A549 (cell line): Measurements from ENCODE around the gene SEC24B.

Source experiments
- ATOH8 ChIP-seq: fragments of 250-450 bp; sonication (Bioruptor Pico); IDR thresholded peaks from 2 replicates; pipeline ENCODE4 v1.5.0; 2020; ENCODE audit warnings: low read depth, mild to moderate bottlenecking, moderate library complexity
- CEBPB ChIP-seq, 2 experiments: fragments of >200 bp in 1 of 2; sonication (Bioruptor Twin) in 1 of 2; formaldehyde crosslinking in 1 of 2; IDR thresholded peaks; 2 replicates each; pipeline ENCODE4 v1.6.1; 2012 to 2016
- CHD2 ChIP-seq: fragments of 150-350 bp; IDR thresholded peaks from 2 replicates; pipeline ENCODE4 v1.6.1; 2014; ENCODE audit warnings: low read length; ENCODE audit not compliant: partially characterized antibody
- CTCF ChIP-seq: fragments of >200 bp; sonication (Bioruptor Twin); formaldehyde crosslinking; IDR thresholded peaks from 3 replicates; pipeline ENCODE4 v1.5.1; 2016
- EP300 ChIP-seq, 2 experiments: fragments of >200 bp; sonication (Bioruptor Twin); formaldehyde crosslinking; IDR thresholded peaks; 2 replicates in 1 of 2; 3 replicates in 1 of 2; pipeline ENCODE4 v1.6.1; 2016 to 2017
- ESRRA ChIP-seq: fragments of 150-350 bp; IDR thresholded peaks from 2 replicates; pipeline ENCODE4 v1.6.1; 2014; ENCODE audit warnings: mild to moderate bottlenecking, low read length, borderline replicate concordance
- FOSL2 ChIP-seq, 2 experiments: fragments of 450-650 bp in 1 of 2; fragments of >200 bp in 1 of 2; sonication (Bioruptor Twin) in 1 of 2; formaldehyde crosslinking; IDR thresholded peaks; 2 replicates each; pipeline versions ENCODE4 v1.5.0 to v1.6.1; 2016 to 2020; ENCODE audit warnings: mild to moderate bottlenecking in 1 of 2, moderate library complexity in 1 of 2
- GATA3 ChIP-seq: IDR thresholded peaks from 2 replicates; pipeline ENCODE4 v1.6.1; 2012; ENCODE audit warnings: borderline replicate concordance
- MAX ChIP-seq: IDR thresholded peaks from 2 replicates; pipeline ENCODE4 v1.6.1; 2012
- MYC ChIP-seq: IDR thresholded peaks from 2 replicates; pipeline ENCODE4 v1.6.1; 2012; ENCODE audit warnings: mild to moderate bottlenecking, inconsistent platforms, low read length, improper control_type of control experiment, borderline replicate concordance
- NR3C1 ChIP-seq: fragments of >200 bp; sonication (Bioruptor Twin); formaldehyde crosslinking; IDR thresholded peaks from 3 replicates; pipeline ENCODE4 v1.6.1; 2017
- POLR2A ChIP-seq: IDR thresholded peaks from 2 replicates; pipeline ENCODE4 v1.6.1; 2012; ENCODE audit warnings: mild to moderate bottlenecking, low read length
- RAD21 ChIP-seq, 2 experiments: fragments of >200 bp in 1 of 2; sonication (Bioruptor Twin) in 1 of 2; formaldehyde crosslinking in 1 of 2; IDR thresholded peaks in 1 of 2; conservative IDR thresholded peaks in 1 of 2; 2 replicates in 1 of 2; 3 replicates in 1 of 2; pipeline ENCODE4 v1.6.1; 2012 to 2018; ENCODE audit warnings: inconsistent platforms in 1 of 2
- RFX5 ChIP-seq: fragments of 450-650 bp; IDR thresholded peaks from 2 replicates; pipeline ENCODE4 v1.7.1; 2014; ENCODE audit warnings: antibody characterized with exemption, mild to moderate bottlenecking, moderate library complexity

GRCh38 chr4:109408711-109409110, 24.9 kb upstream of the SEC24B start:
- no peak for TF ChIP-seq FOSL2 (IDR thresholded peaks at IDR 0.05)
- no peak for TF ChIP-seq FOSL2 (CRISPR knock-in tag; IDR thresholded peaks at IDR 0.05)
- TF ChIP-seq CTCF: no peak
- TF ChIP-seq RAD21 (conservative IDR thresholded peaks at IDR 0.05 in 1 of 2, IDR thresholded peaks at IDR 0.05 in 1 of 2): no peak
- TF ChIP-seq MYC: no peak
- TF ChIP-seq POLR2A: no peak
- TF ChIP-seq EP300 (IDR thresholded peaks at IDR 0.05): no peak
- no peak for TF ChIP-seq ESRRA
- TF ChIP-seq GATA3: no peak
- no peak for TF ChIP-seq CEBPB (IDR thresholded peaks at IDR 0.05)
- no peak for TF ChIP-seq NR3C1
- no peak for TF ChIP-seq ATOH8 (CRISPR knock-in tag)
- TF ChIP-seq CHD2: no peak
- no peak for TF ChIP-seq MAX
- no peak for TF ChIP-seq RFX5
